Measurements from ENCODE around the gene MAN1A2. TPM values are rescaled to one million over a fixed set of nuclear protein-coding genes. Genes with fewer than 3 reads are reported as not detected.

Gene MAN1A2
- polyA plus RNA-seq, 3 donors = 4.0 to 10.5 (median 7.2) TPM

DNA sequence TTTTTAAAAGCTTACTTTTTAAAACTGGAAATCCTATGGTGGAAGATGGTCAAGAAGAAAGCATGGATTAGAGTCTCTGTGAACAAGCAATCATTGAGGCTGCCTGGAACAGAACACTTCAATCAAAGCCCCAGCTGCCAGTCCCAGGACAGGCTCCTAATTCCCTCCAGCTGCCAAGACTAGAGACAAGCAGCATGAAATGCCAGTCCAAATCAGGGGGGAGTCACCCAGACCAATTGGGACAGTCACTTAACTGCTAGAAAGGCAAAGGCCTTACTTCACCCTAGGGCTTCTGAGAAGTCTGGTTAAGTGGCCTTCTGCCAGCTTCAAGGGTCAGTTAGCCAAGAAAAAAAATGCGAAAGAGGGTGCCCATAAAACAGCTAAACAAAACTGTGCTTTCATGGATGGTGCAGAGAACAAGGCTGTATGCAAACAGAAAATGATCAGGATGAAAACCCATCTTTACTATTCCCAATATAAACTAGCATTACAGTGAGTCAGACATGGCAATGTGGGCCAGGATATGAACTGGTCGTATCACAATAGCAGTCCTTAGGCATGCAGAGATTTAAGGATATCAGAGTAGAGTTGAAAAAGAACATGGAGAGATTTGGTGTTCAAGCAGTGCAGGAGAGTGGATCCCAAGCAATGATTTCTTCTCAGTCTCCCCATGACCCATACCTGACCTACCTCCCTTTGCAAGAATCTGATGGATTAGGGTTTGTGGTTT lies 31.0 kb upstream of the MAN1A2 start:
- H3K27ac ChIP-seq (ENCODE audit: low read depth in 1 of 2, low read length in 2 of 2) = no peak overlapping the region
- no peak overlapping the region for H3K4me2 ChIP-seq (replicated peaks; ENCODE audit: extremely low read depth, low read length, poor library complexity, severe bottlenecking)
- no peak for TF ChIP-seq CTCF (IDR thresholded peaks at IDR 0.05)
- no peaks in the 10 kb centered on the region for H3K27me3 Mint-ChIP-seq (ENCODE audit: low read depth in 3 of 3)
- no peaks in the 10 kb centered on the region for H3K79me2 ChIP-seq (ENCODE audit: insufficient read depth, low read length)
- no peak for DNase-seq
- H3K4me1 Mint-ChIP-seq = no peaks in the 10 kb centered on the region
- no peaks in the 10 kb centered on the region for H3K27me3 ChIP-seq (ENCODE audit: control insufficient read depth in 2 of 2, insufficient read depth in 2 of 2, low read length in 2 of 2)
- WGBS (ENCODE audit: insufficient coverage) = no CpG with 5 or more reads among the region's 2 CpGs
- no peaks in the 10 kb centered on the region for H4K20me1 ChIP-seq (ENCODE audit: insufficient read depth, low read length)
- H2AFZ ChIP-seq (ENCODE audit: insufficient read depth, low read depth, low read length, poor library complexity, severe bottlenecking) = no peak overlapping the region
- no peak overlapping the region for H3K9ac ChIP-seq (ENCODE audit: insufficient read depth, low read length, poor library complexity, severe bottlenecking)
- H3K4me1 ChIP-seq (ENCODE audit: control insufficient read depth in 1 of 2, insufficient read depth in 2 of 2, low read length in 2 of 2) = no peaks in the 10 kb centered on the region
- intact Hi-C loops (cut with micrococcal nuclease) = no loop called here
- H3K9me3 Mint-ChIP-seq = peaks cover 3 to 10% (median 6%) of the 10 kb centered on the region in 7 donors
- H3K9me3 ChIP-seq (replicated peaks in 1 of 2; ENCODE audit: control insufficient read depth in 1 of 2, insufficient read depth in 1 of 2, low read length in 2 of 2) = peaks cover 0 to 7% of the 10 kb centered on the region in 2 donors
- no peaks in the 10 kb centered on the region for H3K36me3 ChIP-seq (replicated peaks in 1 of 2; ENCODE audit: control insufficient read depth in 1 of 2, insufficient read depth in 2 of 2, low read length in 2 of 2)
- no peak overlapping the region for H3K27ac Mint-ChIP-seq
- no peak overlapping the region for H3K4me3 ChIP-seq (replicated peaks in 1 of 3; ENCODE audit: low read depth in 2 of 3, low read length in 3 of 3)
- no peak overlapping the region for H3K4me3 Mint-ChIP-seq
- H3K36me3 Mint-ChIP-seq = no peaks in the 10 kb centered on the region

- H2AFZ ChIP-seq (ENCODE audit: insufficient read depth, low read depth, low read length, poor library complexity, severe bottlenecking) = peak overlapping the region; percentile 38
- Mint-ChIP-seq H3K36me3 (no peaks in the 10 kb centered on the region), H3K4me3 (no peak overlapping the region), H3K4me1 (no peaks in the 10 kb centered on the region), H3K27me3 (ENCODE audit: low read depth in 3 of 3) (no peaks in the 10 kb centered on the region), H3K9me3 (peaks cover 5 to 10% (median 6%) of the 10 kb centered on the region in 7 donors), H3K27ac (no peak overlapping the region)
- H3K79me2 ChIP-seq (ENCODE audit: insufficient read depth, low read length) = no peaks in the 10 kb centered on the region
- peaks cover 0 to 7% of the 10 kb centered on the region in 2 donors for H3K9me3 ChIP-seq (replicated peaks in 1 of 2; ENCODE audit: control insufficient read depth in 1 of 2, insufficient read depth in 1 of 2, low read length in 2 of 2)
- no peaks in the 10 kb centered on the region for H3K4me1 ChIP-seq (ENCODE audit: control insufficient read depth in 1 of 2, insufficient read depth in 2 of 2, low read length in 2 of 2)
- H3K4me2 ChIP-seq (replicated peaks; ENCODE audit: extremely low read depth, low read length, poor library complexity, severe bottlenecking) = no peak overlapping the region
- no peak overlapping the region for H3K27ac ChIP-seq (ENCODE audit: low read depth in 1 of 2, low read length in 2 of 2)
- H3K27me3 ChIP-seq (ENCODE audit: control insufficient read depth in 2 of 2, insufficient read depth in 2 of 2, low read length in 2 of 2) = no peaks in the 10 kb centered on the region
- DNase-seq = peak in 2 of 3 donors; percentile 2 to 20
- H3K4me3 ChIP-seq (replicated peaks in 1 of 3; ENCODE audit: low read depth in 2 of 3, low read length in 3 of 3) = no peak overlapping the region
- intact Hi-C loops (cut with micrococcal nuclease) = no loop called here
- no peaks in the 10 kb centered on the region for H3K36me3 ChIP-seq (replicated peaks in 1 of 2; ENCODE audit: control insufficient read depth in 1 of 2, insufficient read depth in 2 of 2, low read length in 2 of 2)
- H4K20me1 ChIP-seq (ENCODE audit: insufficient read depth, low read length) = no peaks in the 10 kb centered on the region
- WGBS (ENCODE audit: insufficient coverage) = no CpG with 5 or more reads among the region's 6 CpGs
- H3K9ac ChIP-seq (ENCODE audit: insufficient read depth, low read length, poor library complexity, severe bottlenecking) = no peak overlapping the region
- TF ChIP-seq CTCF (IDR thresholded peaks at IDR 0.05) = peak; percentile 10
Measured at GRCh38 chr1:117339866-117340700, 27.2 kb upstream of the MAN1A2 start.
